Globus pallidus (tissue), 1 donor: ENCODE results near the gene PAN2.
A peak's percentile ranks its signal among the peaks of the same experiment; 100 is the strongest.
"Not testable (repeated sequence)": the region's sequence is repeated elsewhere in the genome, so short reads cannot be mapped to it uniquely, and the experiment has no call there.

ENCODE experiments used
- DNase-seq: peaks from one replicate; pipeline ENCODE4 v3.0.0-alpha.2; 2015; ENCODE audit warnings: low spot score

Gene PAN2

GRCh38 chr12:56308714-56309113, 25.1 kb downstream of the PAN2 start:
- DNase-seq: no peak

GRCh38 chr12:56307221-56307965, 26.4 kb downstream of the PAN2 start:
- no peak for DNase-seq

DNA sequence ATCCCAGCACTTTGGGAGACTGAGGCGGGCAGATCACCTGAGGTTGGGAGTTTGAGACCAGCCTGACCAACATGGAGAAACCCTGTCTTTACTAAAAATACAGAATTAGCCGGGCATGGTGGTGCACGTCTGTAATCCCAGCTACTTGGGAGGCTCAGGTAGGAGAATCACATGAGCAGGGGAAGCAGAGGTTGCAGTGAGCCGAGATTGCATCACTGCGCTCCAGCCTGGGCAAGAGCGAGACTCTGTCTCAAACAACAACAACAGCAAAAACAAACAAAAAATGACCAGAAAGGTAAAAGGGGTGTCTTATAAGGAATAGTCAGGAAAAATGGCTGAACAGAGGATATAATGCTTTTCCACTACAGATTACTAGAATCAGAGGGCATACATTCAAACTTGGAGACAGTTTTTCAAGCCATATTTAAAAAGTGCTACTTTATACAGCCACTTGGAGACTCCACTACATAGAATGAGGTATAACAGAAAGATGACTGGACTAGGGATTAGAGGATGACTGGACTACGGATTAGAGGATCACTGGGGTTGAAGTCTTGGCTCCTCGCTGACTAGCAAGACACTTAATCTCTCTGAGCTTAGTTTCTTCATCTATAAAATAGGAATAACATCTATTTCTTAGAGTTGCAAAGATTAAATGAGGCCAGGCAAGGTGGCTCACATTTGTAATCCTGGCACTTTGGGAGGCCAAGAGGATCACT, 28.8 kb downstream of the PAN2 start:
- DNase-seq: no peak

GRCh38 chr12:56304276-56304675, 29.5 kb downstream of the PAN2 start:
- DNase-seq: no peak

- DNase-seq: no peak
Measured at GRCh38 chr12:56300644-56301464, 32.9 kb downstream of the PAN2 start.

DNA sequence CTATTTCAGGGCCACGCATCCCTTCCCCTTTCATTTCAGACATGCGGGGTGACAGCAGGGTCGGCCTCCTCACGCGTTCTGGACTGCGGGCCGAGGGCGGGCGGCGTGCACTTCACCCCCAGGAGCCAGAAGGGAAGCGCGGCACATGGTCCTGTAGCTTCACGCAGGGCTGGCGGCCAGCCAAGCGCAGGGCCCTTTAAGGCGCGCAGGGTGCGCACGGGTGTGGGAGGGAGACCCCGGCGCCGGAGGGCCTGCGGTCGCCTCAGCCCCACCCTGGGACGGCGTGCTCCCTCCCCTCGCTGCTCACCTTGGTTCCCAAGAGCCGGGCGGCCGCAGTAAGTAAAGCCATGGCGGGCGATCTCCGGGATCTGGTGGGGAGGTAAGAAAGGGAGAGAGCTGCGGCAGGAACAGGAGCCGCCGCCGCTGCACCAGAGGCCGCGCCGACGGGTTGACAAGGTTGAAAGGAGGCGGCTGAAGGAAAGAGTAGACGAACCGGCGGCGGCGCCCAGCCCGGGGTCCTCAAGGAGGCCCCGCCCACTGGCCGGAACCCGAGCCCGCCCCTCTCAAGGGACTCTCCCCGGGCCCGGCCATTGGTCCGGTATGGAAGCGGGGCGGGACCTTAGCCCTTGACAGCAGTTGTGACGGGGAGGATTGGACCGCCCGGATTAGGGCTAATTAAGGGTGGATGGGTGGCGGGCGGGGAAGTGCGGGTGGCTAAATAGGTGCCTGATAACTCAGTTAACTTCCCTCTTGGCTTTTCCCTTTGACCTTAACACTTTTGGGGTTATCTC, 33.8 kb downstream of the PAN2 start, which contains the start of gene CS:
Gene CS (minus strand): TSS at position 478 of the 791 bp plus-strand sequence. CDS start 129 bp downstream, at position 349.
- peak; percentile 98 for DNase-seq

GRCh38 chr12:56299308-56299852, 34.4 kb downstream of the PAN2 start:
- DNase-seq: no peak

- no peak for DNase-seq
Measured at GRCh38 chr12:56298828-56299227, 35.0 kb downstream of the PAN2 start.

GRCh38 chr12:56297400-56297799, 36.4 kb downstream of the PAN2 start:
- no peak for DNase-seq

DNA sequence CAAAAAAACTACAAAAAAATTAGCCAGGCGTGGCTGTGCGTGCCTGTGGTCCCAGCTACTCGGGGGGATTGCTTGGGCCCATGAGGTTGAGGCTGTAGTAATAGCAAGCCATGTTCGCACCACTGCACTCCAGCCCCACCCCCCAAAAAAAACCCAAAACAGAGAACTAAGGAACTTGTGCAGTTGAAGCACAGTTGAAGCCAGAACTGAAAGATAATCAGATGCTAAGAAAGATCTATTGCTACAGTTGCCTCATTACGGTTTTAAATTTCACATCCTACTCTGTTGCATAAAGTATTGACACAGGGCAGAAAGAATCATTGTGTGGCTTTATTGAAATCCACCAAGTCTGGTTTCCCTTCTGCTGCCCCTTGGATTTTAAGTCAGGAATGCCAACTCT, 37.5 kb downstream of the PAN2 start:
- DNase-seq: no peak

DNA sequence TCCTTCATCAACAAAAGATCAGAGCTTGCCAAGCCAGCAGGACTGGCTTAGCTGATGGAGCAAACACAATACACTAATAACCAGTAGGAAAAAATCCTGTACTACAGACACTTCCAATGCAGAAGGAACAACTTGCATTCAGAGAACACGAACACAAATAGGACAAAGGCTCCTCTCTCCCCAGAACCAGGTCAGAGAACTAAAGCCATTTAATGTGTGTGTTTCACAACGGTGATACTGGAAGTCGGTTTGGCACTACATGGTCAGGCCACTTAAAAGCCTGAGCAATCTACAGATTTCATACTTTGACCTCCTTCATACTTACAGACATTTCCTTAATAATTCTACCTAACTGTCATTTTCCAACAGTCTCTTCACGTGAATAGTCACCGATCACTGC, 40.0 kb downstream of the PAN2 start:
- DNase-seq: no peak

DNA sequence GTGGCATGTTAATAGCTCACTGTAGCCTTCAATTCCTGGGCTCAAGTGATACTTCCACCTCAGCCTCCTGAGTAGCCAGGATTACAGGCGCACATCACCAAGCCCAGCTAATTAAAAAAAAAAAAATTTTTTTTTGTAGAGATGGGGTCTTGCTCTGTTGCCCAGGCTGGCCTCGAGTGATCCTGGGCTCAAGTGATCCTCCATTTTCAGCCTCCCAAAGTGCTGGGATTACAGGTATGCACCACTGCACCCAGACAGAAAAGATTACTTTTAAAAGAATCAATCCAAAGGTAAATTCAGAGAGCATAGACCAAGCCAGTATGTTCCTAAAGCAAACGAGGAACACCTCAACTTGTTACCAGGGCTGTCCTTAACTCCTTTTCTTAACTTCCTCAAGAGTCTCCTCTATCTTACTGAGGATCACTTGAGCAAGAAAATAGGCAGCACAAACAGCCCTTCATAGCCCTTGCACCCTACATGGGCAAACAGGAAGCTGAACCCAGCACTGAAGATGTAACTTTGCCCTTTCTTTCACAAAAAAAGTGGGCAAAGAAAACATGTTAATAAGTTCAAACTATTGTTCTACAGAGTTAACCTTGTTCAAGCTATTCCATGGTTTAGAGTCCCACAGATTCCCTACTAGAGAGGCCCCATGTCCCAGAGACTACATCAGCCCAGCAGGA, 45.0 kb downstream of the PAN2 start:
- DNase-seq: no peak

DNA sequence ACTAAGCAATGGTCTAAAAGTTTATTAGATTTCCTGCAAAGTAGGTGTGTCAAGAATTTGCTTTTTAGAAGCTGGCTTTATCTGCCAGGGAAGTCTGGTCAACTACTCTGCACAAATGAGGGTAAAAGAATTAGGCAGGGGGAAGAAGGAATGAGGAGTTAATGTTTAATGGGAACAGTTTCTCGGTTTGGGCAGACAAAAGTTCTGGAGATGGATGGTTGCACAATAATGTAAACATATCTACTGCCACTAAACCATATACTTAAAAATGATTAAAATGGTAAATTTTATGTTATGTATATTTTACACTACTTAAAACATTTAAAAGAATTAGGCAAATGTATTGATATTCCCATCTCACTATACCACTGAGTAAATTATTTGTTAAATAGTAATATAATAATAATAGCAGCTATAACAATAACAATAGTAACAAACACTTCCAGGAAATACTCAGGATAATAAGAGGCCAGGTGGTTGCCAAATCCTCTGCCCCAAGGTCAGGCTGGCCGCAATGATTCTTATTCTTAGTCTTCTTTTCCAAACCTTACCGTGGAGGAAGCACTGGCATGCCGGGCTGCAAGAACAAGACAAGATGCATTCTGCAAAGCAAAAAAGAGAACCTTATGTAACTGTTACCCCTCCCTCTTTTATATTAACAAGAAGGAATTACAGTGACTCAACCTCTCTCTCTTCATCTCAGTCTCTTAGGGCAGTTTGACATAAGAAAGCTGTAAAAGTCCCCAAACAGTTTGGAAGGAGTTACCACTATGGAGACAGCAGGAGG, 47.6 kb downstream of the PAN2 start:
- no peak for DNase-seq

- not testable (repeated sequence) for DNase-seq
Measured at GRCh38 chr12:56284263-56284662, 49.5 kb downstream of the PAN2 start.

- DNase-seq: no peak
Measured at GRCh38 chr12:56282579-56282978, 51.2 kb downstream of the PAN2 start.

- no peak for DNase-seq
Measured at GRCh38 chr12:56282030-56282429, 51.8 kb downstream of the PAN2 start.

GRCh38 chr12:56280849-56281248, 53.0 kb downstream of the PAN2 start:
- DNase-seq: no peak

- no peak for DNase-seq
Measured at GRCh38 chr12:56278905-56279304, 54.9 kb downstream of the PAN2 start.

GRCh38 chr12:56274299-56274698, 59.5 kb downstream of the PAN2 start:
- no peak for DNase-seq

DNA sequence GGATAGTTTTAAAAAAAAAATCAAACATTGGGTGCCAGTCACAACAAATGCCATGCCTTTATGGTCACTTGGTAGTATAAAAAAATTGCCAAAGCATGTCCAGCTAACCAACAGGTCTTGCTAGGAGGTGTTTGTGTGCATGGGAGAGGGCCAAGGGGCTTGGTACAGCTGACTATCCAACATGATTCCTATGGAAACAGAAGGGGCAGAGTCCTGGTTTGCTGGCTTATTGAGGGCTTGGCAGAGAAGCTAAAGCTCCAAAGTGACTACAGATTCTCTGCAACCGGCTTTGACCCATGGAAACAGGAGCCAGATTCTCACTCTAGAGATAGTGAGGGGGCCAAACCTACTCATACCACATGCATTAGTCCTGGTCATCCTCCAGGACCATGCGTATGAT, 61.3 kb downstream of the PAN2 start:
- not testable (repeated sequence) for DNase-seq
